Liver (tissue), 9 donors: ENCODE results near the gene NOC4L. TPM values are rescaled to one million over a fixed set of nuclear protein-coding genes. Genes with fewer than 3 reads are reported as not detected.

Source experiments
- DNase-seq: peaks from one replicate; pipeline ENCODE4 v3.0.0-alpha.2; 2017; ENCODE audit warnings: low spot score
- H3K27ac ChIP-seq, 2 donors: one replicate each; pipeline ENCODE4 v1.7.0; 2013; ENCODE audit warnings: inconsistent platforms in 2 of 2, low read length in 2 of 2, control low read depth in 1 of 2, low read depth in 1 of 2, mild to moderate bottlenecking in 1 of 2
- H3K27me3 ChIP-seq, 4 donors: one replicate each; pipeline versions ENCODE4 v1.6.1 to v1.7.0; 2013; ENCODE audit warnings: low read length in 3 of 4, inconsistent platforms in 1 of 4, mild to moderate bottlenecking in 1 of 4, moderate library complexity in 1 of 4; ENCODE audit not compliant: control insufficient read depth in 4 of 4, insufficient read depth in 4 of 4
- H3K36me3 ChIP-seq, 4 donors: one replicate each; pipeline versions ENCODE4 v1.6.1 to v1.7.0; 2013; ENCODE audit warnings: low read length in 3 of 4, mild to moderate bottlenecking in 3 of 4, low read depth in 1 of 4, moderate library complexity in 1 of 4; ENCODE audit not compliant: control insufficient read depth in 4 of 4, insufficient read depth in 3 of 4
- H3K4me1 ChIP-seq, 4 donors: one replicate each; pipeline versions ENCODE4 v1.6.1 to v1.7.0; 2013; ENCODE audit warnings: low read length in 3 of 4, mild to moderate bottlenecking in 3 of 4, moderate library complexity in 1 of 4; ENCODE audit not compliant: control insufficient read depth in 4 of 4, insufficient read depth in 4 of 4
- H3K4me3 ChIP-seq, 3 donors: one replicate each; pipeline versions ENCODE4 v1.6.1 to v1.7.0; 2013; ENCODE audit warnings: low read length in 3 of 3, control low read depth in 1 of 3, low read depth in 1 of 3, mild to moderate bottlenecking in 1 of 3
- H3K9ac ChIP-seq, 2 donors: one replicate each; pipeline ENCODE4 v1.7.0; 2013; ENCODE audit warnings: low read length in 2 of 2, mild to moderate bottlenecking in 2 of 2, moderate library complexity in 2 of 2, control low read depth in 1 of 2, low read depth in 1 of 2
- H3K9me3 ChIP-seq, 4 donors: one replicate each; pipeline versions ENCODE4 v1.6.1 to v1.7.0; 2013; ENCODE audit warnings: low read length in 3 of 4; ENCODE audit not compliant: control insufficient read depth in 4 of 4
- ATF3 ChIP-seq: IDR thresholded peaks from 2 replicates; pipeline ENCODE4 v1.6.1; 2016; ENCODE audit warnings: antibody characterized with exemption
- CTCF ChIP-seq: fragments of 150-350 bp; IDR thresholded peaks from 2 replicates; pipeline ENCODE4 v1.5.1; 2017; ENCODE audit warnings: improper control_type of control experiment, low read depth, low read length; ENCODE audit not compliant: missing input control
- EGR1 ChIP-seq, 2 donors: IDR thresholded peaks; 2 replicates each; pipeline ENCODE4 v1.6.1; 2016 to 2018; ENCODE audit warnings: antibody characterized with exemption in 2 of 2, low read depth in 2 of 2
- FOXA2 ChIP-seq: IDR thresholded peaks from 2 replicates; pipeline ENCODE4 v1.6.1; 2016; ENCODE audit warnings: antibody characterized with exemption
- HNF4A ChIP-seq, 2 donors: conservative IDR thresholded peaks; 2 replicates each; pipeline ENCODE4 v1.6.1; 2016; ENCODE audit warnings: antibody characterized with exemption in 2 of 2, mild to moderate bottlenecking in 2 of 2
- HNF4G ChIP-seq: IDR thresholded peaks from 2 replicates; pipeline ENCODE4 v1.6.1; 2016; ENCODE audit warnings: antibody characterized with exemption
- JUND ChIP-seq, 2 donors: IDR thresholded peaks; 2 replicates each; pipeline ENCODE4 v1.6.1; 2016; ENCODE audit warnings: antibody characterized with exemption in 2 of 2
- NR2F2 ChIP-seq: IDR thresholded peaks from 2 replicates; pipeline ENCODE4 v1.6.1; 2016; ENCODE audit warnings: antibody characterized with exemption
- RAD21 ChIP-seq, 2 donors: IDR thresholded peaks; 2 replicates each; pipeline ENCODE4 v1.6.1; 2016; ENCODE audit warnings: antibody characterized with exemption in 2 of 2, mild to moderate bottlenecking in 2 of 2
- RXRA ChIP-seq, 2 donors: IDR thresholded peaks; 2 replicates each; pipeline ENCODE4 v1.6.1; 2017 to 2018; ENCODE audit warnings: antibody characterized with exemption in 2 of 2, mild to moderate bottlenecking in 1 of 2
- TAF1 ChIP-seq: conservative IDR thresholded peaks from 2 replicates; pipeline ENCODE4 v1.6.1; 2016; ENCODE audit warnings: antibody characterized with exemption, mild to moderate bottlenecking
- ZBTB33 ChIP-seq: IDR thresholded peaks from 2 replicates; pipeline ENCODE4 v1.6.1; 2016; ENCODE audit warnings: antibody characterized with exemption
- WGBS: extraction: QIAGEN DNeasy Blood & Tissue Kit; methylation state at CpG from one replicate; pipeline ENCODE4 v1.1.7; 2013; 5-methylcytosine and 5-hydroxymethylcytosine counted together
- polyA plus RNA-seq, 2 donors: library from polyadenylated mRNA; stranded (reverse) in 1 of 2; unstranded in 1 of 2; fragments of 200-250 nt in 1 of 2; fragments of >200 nt in 1 of 2; fragmentation: Nextera tagmentation in 1 of 2; extraction: Ambion mirVana in 1 of 2; gene quantifications; one replicate each; pipeline versions ENCODE4 v1.2.1 to v1.2.3, GENCODE V29; 2013 to 2015
- total RNA-seq, 2 donors: library from RNA; depleted of rRNA; stranded (reverse); fragments of >200 nt; gene quantifications; one replicate each; pipeline ENCODE4 v1.2.3, GENCODE V29; 2014
- donor health status: healthy.
- donor health status: healthy.
- donor health status: healthy.
- donor health status: healthy.
- donor health status: healthy.

Gene NOC4L
- total and polyA plus RNA-seq, 4 donors, result 6.4 to 11.6 (median 8.4) TPM

GRCh38 chr12:132182206-132182710, 38.0 kb downstream of the NOC4L start (continued):
- TF ChIP-seq ZBTB33, result no peak

- Histone ChIP-seq H3K9me3 (peaks cover 0 to 3% (median 1%) of the 10 kb centered on the region in 4 donors), H3K9ac (no peak overlapping the region), H3K36me3 (no peaks in the 10 kb centered on the region), H3K27me3 (peaks cover 0 to 5% (median 0%) of the 10 kb centered on the region in 4 donors), H3K4me1 (no peaks in the 10 kb centered on the region), H3K4me3 (no peak overlapping the region), H3K27ac (no peak overlapping the region)
- no peak for DNase-seq
- WGBS, result 76% methylated on average over 10 of the region's 10 CpGs
- TF ChIP-seq CTCF (no peak), HNF4G (no peak), RAD21 (IDR thresholded peaks at IDR 0.05) (no peak), TAF1 (no peak), NR2F2 (no peak), HNF4A (conservative IDR thresholded peaks at IDR 0.05) (no peak), ATF3 (no peak), RXRA (IDR thresholded peaks at IDR 0.05) (no peak), JUND (IDR thresholded peaks at IDR 0.05) (no peak), EGR1 (IDR thresholded peaks at IDR 0.05; ENCODE audit: low read depth in 2 of 2) (no peak), FOXA2 (no peak)
Measured at GRCh38 chr12:132182711-132183365, 38.6 kb downstream of the NOC4L start.

GRCh38 chr12:132185705-132186104, 41.4 kb downstream of the NOC4L start:
- H3K9me3 ChIP-seq, result peaks cover 0 to 3% (median 1%) of the 10 kb centered on the region in 4 donors
- 69% methylated on average over 16 of the region's 16 CpGs for WGBS
- H3K4me3 ChIP-seq, result no peak overlapping the region
- no peak overlapping the region for H3K27ac ChIP-seq
- H3K4me1 ChIP-seq, result peaks cover 7 to 16% (median 7%) of the 10 kb centered on the region in 4 donors
- TF ChIP-seq TAF1 (no peak), ZBTB33 (no peak), HNF4G (no peak), CTCF (no peak)
- DNase-seq, result no peak
- H3K27me3 ChIP-seq, result peaks cover 0 to 5% (median 0%) of the 10 kb centered on the region in 4 donors
- H3K36me3 ChIP-seq, result no peaks in the 10 kb centered on the region
- no peak overlapping the region for H3K9ac ChIP-seq
